Left ventricle myocardium inferior (tissue), 1 donor: ENCODE measurements around the gene FLRT1. TPM values are rescaled to one million over a fixed set of nuclear protein-coding genes. Genes with fewer than 3 reads are reported as not detected.

Experiments used
- DNase-seq: peaks from one replicate; pipeline ENCODE4 v3.0.0-alpha.2; 2020
- H3K27ac ChIP-seq: fragments of 200-600 bp; replicated peaks from 2 replicates; pipeline ENCODE4 v1.8.0; 2021
- H3K27me3 ChIP-seq: fragments of 200-600 bp; 2 replicates; pipeline ENCODE4 v1.8.0; 2021; ENCODE audit warnings: low read depth
- H3K36me3 ChIP-seq: fragments of 200-600 bp; 2 replicates; pipeline ENCODE4 v1.8.0; 2021
- H3K4me1 ChIP-seq: fragments of 200-600 bp; 2 replicates; pipeline ENCODE4 v1.8.0; 2021
- H3K4me3 ChIP-seq: fragments of 200-600 bp; 2 replicates; pipeline ENCODE4 v1.8.0; 2021; ENCODE audit warnings: mild to moderate bottlenecking, moderate library complexity
- H3K9me3 ChIP-seq: fragments of 200-600 bp; replicated peaks from 2 replicates; pipeline ENCODE4 v1.8.0; 2021
- intact Hi-C: fragments of 100-400 bp; cut with micrococcal nuclease; formaldehyde crosslinking; loops from one replicate; pipeline ENCODE4 v1.11.0; 2022
- long read RNA-seq: library from polyadenylated mRNA; unstranded; transcript quantifications from one replicate; pipeline ENCODE4 v2.0.0, GENCODE V29; 2021
- total RNA-seq: library from RNA; stranded (reverse); fragmentation: NEBNext Ultra II Directional; extraction: Animal tissue kit (Norgen Biotek cat#: 25700); gene quantifications from one replicate; pipeline ENCODE4 v1.2.1, GENCODE V29; 2021
- TF ChIP-seq, protein P1 (sequence below): fragments of 200-600 bp; IDR thresholded peaks from 2 replicates; pipeline ENCODE4 v1.8.0; 2021; ENCODE audit warnings: antibody characterized with exemption, mild to moderate bottlenecking, borderline replicate concordance
- donor health status: DM: no; HTN: yes; CAD: no; lungs with severe emphysema.

Gene FLRT1, protein sequence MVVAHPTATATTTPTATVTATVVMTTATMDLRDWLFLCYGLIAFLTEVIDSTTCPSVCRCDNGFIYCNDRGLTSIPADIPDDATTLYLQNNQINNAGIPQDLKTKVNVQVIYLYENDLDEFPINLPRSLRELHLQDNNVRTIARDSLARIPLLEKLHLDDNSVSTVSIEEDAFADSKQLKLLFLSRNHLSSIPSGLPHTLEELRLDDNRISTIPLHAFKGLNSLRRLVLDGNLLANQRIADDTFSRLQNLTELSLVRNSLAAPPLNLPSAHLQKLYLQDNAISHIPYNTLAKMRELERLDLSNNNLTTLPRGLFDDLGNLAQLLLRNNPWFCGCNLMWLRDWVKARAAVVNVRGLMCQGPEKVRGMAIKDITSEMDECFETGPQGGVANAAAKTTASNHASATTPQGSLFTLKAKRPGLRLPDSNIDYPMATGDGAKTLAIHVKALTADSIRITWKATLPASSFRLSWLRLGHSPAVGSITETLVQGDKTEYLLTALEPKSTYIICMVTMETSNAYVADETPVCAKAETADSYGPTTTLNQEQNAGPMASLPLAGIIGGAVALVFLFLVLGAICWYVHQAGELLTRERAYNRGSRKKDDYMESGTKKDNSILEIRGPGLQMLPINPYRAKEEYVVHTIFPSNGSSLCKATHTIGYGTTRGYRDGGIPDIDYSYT
- 0.44 TPM for total RNA-seq
- long read RNA-seq, result 0 reads

DNA sequence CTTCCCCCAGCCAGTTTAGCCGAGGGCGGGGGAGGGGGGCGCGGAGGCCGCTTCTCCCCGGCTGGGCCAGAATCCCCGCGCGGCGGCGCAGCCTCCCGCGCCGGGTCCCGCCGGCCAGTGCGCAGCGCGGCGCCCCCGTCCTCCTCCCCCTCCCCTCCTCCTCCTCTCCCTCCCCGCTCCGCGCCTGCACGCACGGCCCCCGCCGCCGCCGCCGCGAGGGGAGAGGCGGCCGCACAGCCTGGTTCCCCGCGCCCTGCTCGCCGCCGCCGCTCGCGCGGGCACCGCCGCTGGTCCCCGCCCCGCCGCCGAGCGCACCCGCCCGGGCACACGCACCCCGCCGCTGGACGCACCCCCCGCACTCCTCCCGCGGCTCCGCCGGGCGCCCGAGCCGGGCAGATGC lies at the start of gene FLRT1:
Gene FLRT1 (plus strand): TSS at position 356 of the 400 bp plus-strand sequence. CDS start 80,337 bp downstream, outside the sequence.
- Histone ChIP-seq H3K4me1 (peaks cover 24% of the 10 kb centered on the region), H3K4me3 (peak within 1 kb of the TSS; percentile 70), H3K27ac (peak within 1 kb of the TSS; percentile 37), H3K9me3 (no peaks in the 10 kb centered on the region), H3K36me3 (no peaks in the 10 kb centered on the region), H3K27me3 (peaks cover 41% of the 10 kb centered on the region)
- intact Hi-C loops, result no loop called here
- DNase-seq, result no peak
- TF ChIP-seq, protein P1, sequence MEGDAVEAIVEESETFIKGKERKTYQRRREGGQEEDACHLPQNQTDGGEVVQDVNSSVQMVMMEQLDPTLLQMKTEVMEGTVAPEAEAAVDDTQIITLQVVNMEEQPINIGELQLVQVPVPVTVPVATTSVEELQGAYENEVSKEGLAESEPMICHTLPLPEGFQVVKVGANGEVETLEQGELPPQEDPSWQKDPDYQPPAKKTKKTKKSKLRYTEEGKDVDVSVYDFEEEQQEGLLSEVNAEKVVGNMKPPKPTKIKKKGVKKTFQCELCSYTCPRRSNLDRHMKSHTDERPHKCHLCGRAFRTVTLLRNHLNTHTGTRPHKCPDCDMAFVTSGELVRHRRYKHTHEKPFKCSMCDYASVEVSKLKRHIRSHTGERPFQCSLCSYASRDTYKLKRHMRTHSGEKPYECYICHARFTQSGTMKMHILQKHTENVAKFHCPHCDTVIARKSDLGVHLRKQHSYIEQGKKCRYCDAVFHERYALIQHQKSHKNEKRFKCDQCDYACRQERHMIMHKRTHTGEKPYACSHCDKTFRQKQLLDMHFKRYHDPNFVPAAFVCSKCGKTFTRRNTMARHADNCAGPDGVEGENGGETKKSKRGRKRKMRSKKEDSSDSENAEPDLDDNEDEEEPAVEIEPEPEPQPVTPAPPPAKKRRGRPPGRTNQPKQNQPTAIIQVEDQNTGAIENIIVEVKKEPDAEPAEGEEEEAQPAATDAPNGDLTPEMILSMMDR, result no peak

DNA sequence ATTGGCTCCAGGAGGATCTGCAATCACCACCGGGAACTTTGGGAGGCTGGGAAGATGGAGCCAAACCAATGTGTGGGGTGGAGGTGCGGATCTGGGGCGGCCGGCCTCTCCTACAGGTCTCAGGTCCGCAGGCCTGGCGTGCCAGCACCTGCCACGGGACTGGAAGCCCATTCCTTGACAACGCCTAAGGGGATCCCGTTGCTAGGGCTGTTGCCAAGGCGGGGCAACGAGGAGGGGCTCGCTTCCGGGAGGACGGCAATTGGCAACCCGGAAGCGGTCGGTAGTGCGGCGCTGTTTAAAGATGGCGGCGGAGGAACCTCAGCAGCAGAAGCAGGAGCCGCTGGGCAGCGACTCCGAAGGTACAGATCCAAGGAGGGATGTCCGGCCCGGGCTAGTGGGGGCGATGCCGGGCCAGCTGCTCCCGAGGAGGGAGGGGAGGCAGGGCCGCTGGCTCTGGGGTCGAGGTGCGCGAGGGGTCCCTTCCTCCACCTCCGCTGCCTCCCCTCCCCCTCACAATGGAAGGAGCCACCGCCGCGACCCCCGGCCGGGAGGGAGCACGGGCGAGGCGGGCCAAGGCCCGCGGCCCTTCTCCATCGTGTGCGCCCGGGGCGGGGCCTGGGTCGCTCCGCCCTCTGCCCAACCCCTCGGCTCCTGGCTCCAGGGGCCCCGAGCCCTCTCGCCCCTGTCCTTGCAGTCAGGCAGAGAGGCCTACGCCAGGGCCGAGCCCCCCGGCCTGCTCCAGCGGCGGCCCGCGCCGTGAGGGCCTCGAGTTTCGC lies 49.4 kb upstream of the FLRT1 start, which contains the start of gene OTUB1:
Gene OTUB1 (plus strand): TSS at position 283 of the 776 bp plus-strand sequence. CDS start 19 bp downstream, at position 302.
- DNase-seq, result peak; percentile 90
- TF ChIP-seq, protein P1, result no peak
- Histone ChIP-seq H3K27ac (peak within 1 kb of the TSS; percentile 90), H3K4me3 (peak within 1 kb of the TSS; percentile 97), H3K9me3 (no peaks in the 10 kb centered on the region), H3K4me1 (peaks cover 48% of the 10 kb centered on the region), H3K27me3 (no peaks in the 10 kb centered on the region), H3K36me3 (peaks cover 24% of the 10 kb centered on the region)
- intact Hi-C loops, result no loop called here

DNA sequence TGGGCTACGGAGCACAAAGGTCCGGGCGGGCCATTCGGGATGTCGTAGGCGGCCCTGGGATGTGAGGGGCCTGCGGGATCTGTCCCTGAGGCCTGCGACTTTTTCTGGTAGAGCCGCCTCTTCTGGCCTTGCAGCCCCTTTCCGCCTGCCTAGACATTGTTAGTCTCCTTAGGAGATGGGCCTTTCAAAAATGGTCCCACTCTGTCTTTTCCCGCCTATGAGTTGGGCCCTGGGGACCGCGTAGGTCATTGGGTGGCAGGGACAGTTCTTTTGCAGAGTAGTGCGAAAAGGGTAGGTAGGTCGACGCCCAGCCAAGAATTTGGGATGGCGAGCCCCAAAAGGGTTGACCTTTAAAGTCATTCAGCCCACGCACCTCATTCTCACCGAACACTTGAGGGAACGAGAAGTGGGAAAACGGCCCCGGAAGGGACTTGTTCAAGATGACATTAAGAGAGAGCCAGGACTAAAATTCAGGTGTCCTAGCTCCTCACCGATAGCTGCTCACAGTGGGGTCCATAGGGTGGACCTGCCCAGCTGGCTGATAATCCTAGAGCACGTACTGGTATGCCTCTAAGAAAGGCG lies 48.7 kb upstream of the FLRT1 start:
- intact Hi-C loops, result no loop called here
- Histone ChIP-seq H3K36me3 (peaks cover 30% of the 10 kb centered on the region), H3K4me3 (peak overlapping the region; percentile 97), H3K27ac (peak overlapping the region; percentile 90), H3K9me3 (no peaks in the 10 kb centered on the region), H3K27me3 (no peaks in the 10 kb centered on the region), H3K4me1 (peaks cover 43% of the 10 kb centered on the region)
- TF ChIP-seq, protein P1, result no peak
- no peak for DNase-seq

DNA sequence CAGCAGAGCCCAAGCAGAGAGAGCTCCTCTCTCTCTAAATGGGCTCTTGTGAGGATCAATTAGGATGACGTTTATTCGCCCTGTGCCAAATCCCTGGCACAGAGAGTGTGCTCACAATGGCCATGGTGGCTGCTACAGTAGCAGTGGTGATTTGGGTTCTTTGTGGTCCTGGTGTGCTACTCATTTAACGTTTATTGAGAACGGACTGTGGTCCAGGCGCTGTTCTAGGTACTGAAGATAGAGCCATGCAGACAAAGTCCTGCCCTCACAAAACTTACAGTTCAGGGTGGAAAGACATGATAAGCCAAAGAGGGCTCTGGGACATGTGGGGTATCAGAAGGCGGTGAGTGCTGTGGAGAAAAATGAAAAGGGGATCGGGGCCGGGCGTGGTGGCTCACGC lies 44.2 kb upstream of the FLRT1 start:
- H3K4me1 ChIP-seq, result peaks cover 32% of the 10 kb centered on the region
- H3K36me3 ChIP-seq, result peaks cover 67% of the 10 kb centered on the region
- H3K27me3 ChIP-seq, result no peaks in the 10 kb centered on the region

More for the DNA sequence above, 44.2 kb upstream of the FLRT1 start:
- DNase-seq, result no peak
- H3K9me3 ChIP-seq, result no peaks in the 10 kb centered on the region
- intact Hi-C loops, result no loop called here
- TF ChIP-seq, protein P1, result no peak
- no peak overlapping the region for H3K27ac ChIP-seq
- no peak overlapping the region for H3K4me3 ChIP-seq
